H1 (cell line): ENCODE results near the gene LPCAT1. TPM values are rescaled to one million over a fixed set of nuclear protein-coding genes. Genes with fewer than 3 reads are reported as not detected.

Source experiments
- CTCF ChIA-PET: fragments of 300-600 bp; sonication (Branson Sonifier 250); formaldehyde crosslinking; loops from one replicate; lab custom pipeline; 2021; ENCODE audit not compliant: partially characterized antibody; lab: Charles Lee
- POLR2A ChIA-PET: fragments of 300-600 bp; sonication (Branson Sonifier 250); formaldehyde crosslinking; loops from one replicate; lab custom pipeline; 2021; ENCODE audit warnings: inconsistent platforms; ENCODE audit not compliant: partially characterized antibody; lab: Charles Lee
- DNase-seq, 2 experiments: peaks; one replicate each; pipeline versions ENCODE4 v3.0.0 to v3.0.0-alpha.2; 2010 to 2022; ENCODE audit warnings: low spot score in 2 of 2, low read depth in 1 of 2, mixed read lengths in 1 of 2
- FAIRE-seq: peaks from 2 replicates; lab custom pipeline; 2011; peaks lifted over from hg19 to GRCh38; lab: Jason Lieb, UNC
- H2AFZ ChIP-seq: 2 replicates; pipeline ENCODE4 v1.8.1; 2012; ENCODE audit warnings: low read length, inconsistent platforms
- H2AK5ac ChIP-seq: 2 replicates; pipeline ENCODE4 v1.6.1; 2013; ENCODE audit warnings: low read depth, low read length
- H2BK120ac ChIP-seq: replicated peaks from 2 replicates; pipeline ENCODE3; 2013; ENCODE audit warnings: low read depth, low read length, inconsistent platforms
- H2BK12ac ChIP-seq: 2 replicates; pipeline ENCODE4 v1.6.1; 2013; ENCODE audit warnings: low read depth, low read length
- H2BK15ac ChIP-seq: 2 replicates; pipeline ENCODE4 v1.6.1; 2013; ENCODE audit warnings: low read length
- H2BK20ac ChIP-seq: 2 replicates; pipeline ENCODE4 v1.6.1; 2013; ENCODE audit warnings: low read length
- H2BK5ac ChIP-seq: 2 replicates; pipeline ENCODE4 v1.6.1; 2013; ENCODE audit warnings: low read depth, low read length
- H3K14ac ChIP-seq: 2 replicates; pipeline ENCODE4 v1.6.1; 2013; ENCODE audit warnings: inconsistent platforms; ENCODE audit not compliant: insufficient read length
- H3K18ac ChIP-seq: 2 replicates; pipeline ENCODE4 v1.6.1; 2013; ENCODE audit warnings: low read length; ENCODE audit errors: extremely low read depth
- H3K23ac ChIP-seq: 2 replicates; pipeline ENCODE4 v1.6.1; 2013; ENCODE audit warnings: inconsistent platforms; ENCODE audit not compliant: insufficient read length
- H3K23me2 ChIP-seq: 2 replicates; pipeline ENCODE4 v1.6.1; 2013; ENCODE audit warnings: low read depth, low read length
- H3K27ac ChIP-seq: 2 replicates; pipeline ENCODE4 v1.6.1; 2011; ENCODE audit warnings: low read depth, low read length, inconsistent platforms
- H3K27me3 ChIP-seq, 4 experiments: replicated peaks in 1 of 4; 1 replicate in 1 of 4; 2 replicates in 3 of 4; pipeline versions ENCODE4 v1.6.1 to v1.8.1; 2011 to 2013; ENCODE audit warnings: low read length in 3 of 4, mild to moderate bottlenecking in 3 of 4, inconsistent platforms in 2 of 4, mixed read lengths in 2 of 4, moderate library complexity in 1 of 4; ENCODE audit not compliant: control insufficient read depth in 3 of 4, insufficient read depth in 3 of 4; ENCODE audit errors: extremely low read depth in 1 of 4
- H3K36me3 ChIP-seq, 4 experiments: 2 replicates each; pipeline versions ENCODE4 v1.6.1 to v1.8.1; 2011 to 2013; ENCODE audit warnings: mild to moderate bottlenecking in 4 of 4, low read length in 3 of 4, moderate library complexity in 2 of 4, control low read depth in 1 of 4, inconsistent platforms in 1 of 4; ENCODE audit not compliant: insufficient read depth in 4 of 4, control insufficient read depth in 2 of 4
- H3K4ac ChIP-seq: replicated peaks from 2 replicates; pipeline ENCODE3; 2013; ENCODE audit warnings: low read length, low read depth, mixed read lengths, inconsistent platforms; ENCODE audit not compliant: insufficient read length
- H3K4me1 ChIP-seq, 4 experiments: replicated peaks in 1 of 4; 1 replicate in 1 of 4; 2 replicates in 3 of 4; pipeline versions ENCODE4 v1.6.1 to v1.8.1; 2011 to 2013; ENCODE audit warnings: low read length in 3 of 4, inconsistent platforms in 2 of 4, mixed read lengths in 1 of 4; ENCODE audit not compliant: insufficient read depth in 4 of 4, control insufficient read depth in 3 of 4
- H3K4me2 ChIP-seq, 2 experiments: 2 replicates each; pipeline versions ENCODE4 v1.6.1 to v1.8.1; 2011 to 2013; ENCODE audit warnings: low read depth in 2 of 2, low read length in 2 of 2, control low read depth in 1 of 2, inconsistent platforms in 1 of 2, mild to moderate bottlenecking in 1 of 2; ENCODE audit not compliant: insufficient read depth in 1 of 2
- H3K4me3 ChIP-seq, 4 experiments: fragments of 200-600, 300-600 bp in 1 of 4; sonication (generic), shearing (Covaris generic), sonication (Bioruptor Twin) in 1 of 4; 2 replicates each; pipeline versions ENCODE4 v1.5.1 to v1.8.1; 2011 to 2016; ENCODE audit warnings: low read length in 4 of 4, low read depth in 3 of 4, control low read depth in 2 of 4, inconsistent platforms in 2 of 4, mild to moderate bottlenecking in 2 of 4, mixed read lengths in 1 of 4, moderate library complexity in 1 of 4; ENCODE audit not compliant: insufficient read depth in 2 of 4; ENCODE audit errors: extremely low read depth in 1 of 4
- H3K56ac ChIP-seq: replicated peaks from 2 replicates; pipeline ENCODE3; 2013; ENCODE audit warnings: low read depth, mild to moderate bottlenecking, mixed read lengths, low read length, inconsistent platforms; ENCODE audit not compliant: insufficient read length
- H3K79me1 ChIP-seq: 2 replicates; pipeline ENCODE4 v1.6.1; 2013; ENCODE audit warnings: low read depth, low read length, control low read depth
- H3K79me2 ChIP-seq, 2 experiments: 2 replicates each; pipeline versions ENCODE4 v1.6.1 to v1.8.1; 2012 to 2013; ENCODE audit warnings: low read length in 2 of 2, mild to moderate bottlenecking in 2 of 2, inconsistent platforms in 1 of 2; ENCODE audit not compliant: insufficient read depth in 2 of 2, control insufficient read depth in 1 of 2
- H3K9ac ChIP-seq, 4 experiments: replicated peaks in 1 of 4; 1 replicate in 1 of 4; 2 replicates in 3 of 4; pipeline versions ENCODE4 v1.6.1 to v1.8.1; 2011 to 2013; ENCODE audit warnings: low read depth in 3 of 4, low read length in 3 of 4, control low read depth in 2 of 4, mild to moderate bottlenecking in 2 of 4, moderate library complexity in 2 of 4, inconsistent platforms in 1 of 4; ENCODE audit errors: extremely low read depth in 1 of 4
- H3K9me3 ChIP-seq, 2 experiments: 2 replicates each; pipeline versions ENCODE4 v1.6.1 to v1.8.1; 2012 to 2013; ENCODE audit warnings: mild to moderate bottlenecking in 2 of 2, moderate library complexity in 2 of 2, control low read depth in 1 of 2, inconsistent platforms in 1 of 2, low read depth in 1 of 2, low read length in 1 of 2, mixed read lengths in 1 of 2; ENCODE audit not compliant: insufficient read depth in 2 of 2
- H4K20me1 ChIP-seq, 2 experiments: replicated peaks in 1 of 2; 2 replicates each; pipeline versions ENCODE3 to v1.8.1; 2011 to 2013; ENCODE audit warnings: inconsistent platforms in 2 of 2, low read length in 2 of 2, mild to moderate bottlenecking in 1 of 2; ENCODE audit not compliant: insufficient read depth in 2 of 2, control insufficient read depth in 1 of 2
- H4K5ac ChIP-seq: 2 replicates; pipeline ENCODE4 v1.6.1; 2013; ENCODE audit warnings: low read length, low read depth, mixed read lengths, inconsistent platforms; ENCODE audit not compliant: insufficient read length
- H4K8ac ChIP-seq: 2 replicates; pipeline ENCODE4 v1.8.0; 2013; ENCODE audit warnings: mild to moderate bottlenecking, moderate library complexity, low read length, inconsistent platforms; ENCODE audit not compliant: insufficient read depth; ENCODE audit errors: extremely low read depth
- H4K91ac ChIP-seq: replicated peaks from 2 replicates; pipeline ENCODE3; 2013; ENCODE audit warnings: low read length, mixed read lengths, inconsistent platforms; ENCODE audit not compliant: insufficient read length
- BACH1 ChIP-seq: IDR thresholded peaks from 2 replicates; pipeline ENCODE4 v1.6.1; 2012; ENCODE audit warnings: low read length, improper control_type of control experiment
- BRCA1 ChIP-seq: IDR thresholded peaks from 2 replicates; pipeline ENCODE4 v1.6.1; 2012; ENCODE audit warnings: low read depth, low read length, improper control_type of control experiment
- CREB1 ChIP-seq: IDR thresholded peaks from 2 replicates; pipeline ENCODE4 v1.6.1; 2012; ENCODE audit warnings: inconsistent platforms
- KDM4A ChIP-seq: IDR thresholded peaks from one replicate; pipeline ENCODE4 v1.7.1; 2012; ENCODE audit warnings: low read depth, mild to moderate bottlenecking, moderate library complexity, low read length, inconsistent platforms; ENCODE audit not compliant: severe bottlenecking
- RNF2 ChIP-seq: fragments of 200-900, 300-1000 bp; sonication (generic); IDR thresholded peaks from 2 replicates; pipeline ENCODE4 v1.7.1; 2016; ENCODE audit warnings: borderline replicate concordance, low read depth, mild to moderate bottlenecking, antibody characterized with exemption, low read length; ENCODE audit not compliant: poor library complexity, severe bottlenecking; ENCODE audit errors: missing control alignments
- RXRA ChIP-seq: IDR thresholded peaks from 2 replicates; pipeline ENCODE4 v1.6.1; 2011; ENCODE audit warnings: low read depth, mild to moderate bottlenecking, low read length, moderate library complexity; ENCODE audit not compliant: insufficient read depth
- SUZ12 ChIP-seq: fragments of 200-600 bp; sonication (generic); IDR thresholded peaks from 2 replicates; pipeline ENCODE4 v1.6.1; 2012; ENCODE audit warnings: mild to moderate bottlenecking, inconsistent platforms, low read length, moderate library complexity, mixed read lengths
- TAF7 ChIP-seq: optimal IDR thresholded peaks from 2 replicates; pipeline ENCODE3; 2011; ENCODE audit warnings: low read depth, mild to moderate bottlenecking, inconsistent platforms, low read length, moderate library complexity, borderline replicate concordance
- TBP ChIP-seq: IDR thresholded peaks from 2 replicates; pipeline ENCODE4 v1.6.1; 2011; ENCODE audit warnings: low read depth, low read length, improper control_type of control experiment
- WGBS, 2 experiments: shearing (Covaris generic) in 1 of 2; methylation state at CpG; one replicate each; pipeline versions ENCODE4 v1.1.6 to v1.1.7; 2013 to 2015; ENCODE audit warnings: low lambda C conversion rate in 2 of 2, mixed read lengths in 2 of 2, inconsistent platforms in 1 of 2, low coverage in 1 of 2, missing lambda C conversion rate in 1 of 2; ENCODE audit not compliant: insufficient replicate concordance in 2 of 2, insufficient coverage in 1 of 2, insufficient read length in 1 of 2; ENCODE audit errors: extremely low coverage in 1 of 2, missing lambda C conversion rate in 1 of 2; 5-methylcytosine and 5-hydroxymethylcytosine counted together
- polyA plus RNA-seq, 7 experiments: library from polyadenylated mRNA; depleted of rRNA in 3 of 7; stranded (reverse) in 5 of 7; unstranded in 2 of 7; fragments of >200 nt in 5 of 7; fragments of 200-250 nt in 2 of 7; gene quantifications; 1 replicate in 5 of 7; 2 replicates in 1 of 7; 4 replicates in 1 of 7; pipeline versions ENCODE4 v1.2.1 to v1.2.3, GENCODE V29; 2011 to 2013; ENCODE audit warnings: missing spikeins in 2 of 7, mixed read lengths in 2 of 7
- total RNA-seq: library from RNA; stranded (reverse); fragmentation: NEBNext Ultra II Directional; extraction: Animal tissue kit (Norgen Biotek cat#: 25700); gene quantifications from 2 replicates; pipeline ENCODE4 v1.2.1, GENCODE V29; 2021
- TF ChIP-seq, protein P1 (sequence below): IDR thresholded peaks from 2 replicates; pipeline ENCODE4 v1.6.1; 2012; ENCODE audit warnings: low read length, inconsistent platforms

Gene LPCAT1
- total and polyA plus RNA-seq, 2 of the 8 experiments (the other 6 are each of a cell fraction or from before 2014, with no cell fraction given), result 107 to 260 TPM

GRCh38 chr5:1545805-1546355, 22.1 kb upstream of the LPCAT1 start:
- Histone ChIP-seq H3K36me3 (no peaks in the 10 kb centered on the region), H3K4me1 (no peaks in the 10 kb centered on the region), H3K23me2 (no peaks in the 10 kb centered on the region), H3K18ac (no peak overlapping the region), H3K4me2 (no peak overlapping the region), H2BK5ac (no peak overlapping the region), H2BK12ac (no peak overlapping the region), H2BK120ac (no peak overlapping the region), H3K4ac (no peak overlapping the region), H3K27ac (no peak overlapping the region), H3K14ac (no peak overlapping the region), H3K23ac (no peak overlapping the region), H3K9me3 (no peaks in the 10 kb centered on the region), H4K91ac (no peak overlapping the region), H3K4me3 (no peak overlapping the region), H3K9ac (no peak overlapping the region), H3K79me2 (no peaks in the 10 kb centered on the region), H2AK5ac (no peak overlapping the region), H4K20me1 (peaks cover 0 to 4% of the 10 kb centered on the region in 2 experiments), H2BK20ac (no peak overlapping the region), H3K27me3 (no peaks in the 10 kb centered on the region), H4K5ac (no peak overlapping the region), H3K79me1 (no peaks in the 10 kb centered on the region), H3K56ac (no peak overlapping the region), H4K8ac (no peak overlapping the region; the same call in 1 of the 2 replicates), H2AFZ (no peak overlapping the region), H2BK15ac (no peak overlapping the region)
- FAIRE-seq (no peak), DNase-seq (peak in 1 of 2 experiments; percentile 30)
- 74% methylated on average over 6 of the region's 6 CpGs; no CpG with 5 or more reads in 1 of the 2 experiments for WGBS, 2 experiments
- POLR2A ChIA-PET, result interaction anchor here (1.1 kb wide), 1 partner anchor 54 kb away, joined by 3 read pairs; no protein-coding TSS in a partner anchor
- CTCF ChIA-PET, result interaction anchor here (1.1 to 1.6 kb wide), 3 partner anchors 10 to 126 kb away, joined by 3 to 4 read pairs (median 4); no protein-coding TSS in a partner anchor
- TF ChIP-seq KDM4A (no peak), CREB1 (no peak), TBP (no peak), BACH1 (no peak), TAF7 (no peak), RNF2 (no peak), SUZ12 (no peak), BRCA1 (no peak), RXRA (no peak)
- TF ChIP-seq, protein P1, sequence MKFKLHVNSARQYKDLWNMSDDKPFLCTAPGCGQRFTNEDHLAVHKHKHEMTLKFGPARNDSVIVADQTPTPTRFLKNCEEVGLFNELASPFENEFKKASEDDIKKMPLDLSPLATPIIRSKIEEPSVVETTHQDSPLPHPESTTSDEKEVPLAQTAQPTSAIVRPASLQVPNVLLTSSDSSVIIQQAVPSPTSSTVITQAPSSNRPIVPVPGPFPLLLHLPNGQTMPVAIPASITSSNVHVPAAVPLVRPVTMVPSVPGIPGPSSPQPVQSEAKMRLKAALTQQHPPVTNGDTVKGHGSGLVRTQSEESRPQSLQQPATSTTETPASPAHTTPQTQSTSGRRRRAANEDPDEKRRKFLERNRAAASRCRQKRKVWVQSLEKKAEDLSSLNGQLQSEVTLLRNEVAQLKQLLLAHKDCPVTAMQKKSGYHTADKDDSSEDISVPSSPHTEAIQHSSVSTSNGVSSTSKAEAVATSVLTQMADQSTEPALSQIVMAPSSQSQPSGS, result no peak
